Activated CD4-positive, alpha-beta memory T cell treated with anti-CD3 and anti-CD28 coated beads for 36 hours (primary cell): ENCODE data around the gene MRM2. TPM values are rescaled to one million over a fixed set of nuclear protein-coding genes. Genes with fewer than 3 reads are reported as not detected.

ENCODE experiments used
- CTCF ChIA-PET: fragments of 350-600 bp; sonication (Branson Sonifier 250); formaldehyde crosslinking; loops from one replicate; lab custom pipeline; 2021; ENCODE audit warnings: antibody characterized with exemption, inconsistent platforms; lab: Charles Lee
- POLR2A ChIA-PET: fragments of 350-600 bp; sonication (Branson Sonifier 250); formaldehyde crosslinking; loops from one replicate; lab custom pipeline; 2021; ENCODE audit warnings: antibody characterized with exemption; lab: Charles Lee
- DNase-seq: peaks from one replicate; pipeline ENCODE4 v3.0.0-alpha.2; 2020
- H3K27ac Mint-ChIP-seq: one replicate; pipeline ENCODE4 v1.8.0; 2021; ENCODE audit warnings: mixed read lengths
- H3K27me3 Mint-ChIP-seq: one replicate; pipeline ENCODE4 v1.8.0; 2021; ENCODE audit warnings: mixed read lengths
- H3K36me3 Mint-ChIP-seq: one replicate; pipeline ENCODE4 v1.8.0; 2021; ENCODE audit warnings: mixed read lengths
- H3K4me1 Mint-ChIP-seq: one replicate; pipeline ENCODE4 v1.8.0; 2021; ENCODE audit warnings: low read depth, mixed read lengths
- H3K4me3 Mint-ChIP-seq: one replicate; pipeline ENCODE4 v1.8.0; 2021; ENCODE audit warnings: mild to moderate bottlenecking, mixed read lengths
- H3K9me3 Mint-ChIP-seq: one replicate; pipeline ENCODE4 v1.8.0; 2021; ENCODE audit warnings: mixed read lengths
- intact Hi-C: fragments of 100-400 bp; cut with micrococcal nuclease; formaldehyde crosslinking; loops from one replicate; pipeline ENCODE4 v1.15.1; 2023
- total RNA-seq, 2 experiments: library from RNA; stranded (reverse); gene quantifications; one replicate each; pipeline ENCODE4 v1.2.3, GENCODE V29; 2021

MRM2 gene
- total RNA-seq, 2 experiments from 2014 or later, result 25.5 to 26.9 TPM

GRCh38 chr7:2204446-2204845 lies 37.6 kb downstream of the MRM2 start:
- no peaks in the 10 kb centered on the region for H3K9me3 Mint-ChIP-seq
- no peaks in the 10 kb centered on the region for H3K27me3 Mint-ChIP-seq
- H3K36me3 Mint-ChIP-seq, result peaks cover 13% of the 10 kb centered on the region
- no peak for DNase-seq
- no peaks in the 10 kb centered on the region for H3K4me1 Mint-ChIP-seq
- no peak overlapping the region for H3K4me3 Mint-ChIP-seq
- no peak overlapping the region for H3K27ac Mint-ChIP-seq
- POLR2A ChIA-PET, result no interaction called here
- CTCF ChIA-PET, result no interaction called here
- intact Hi-C loops, result no loop called here

GRCh38 chr7:2203766-2204300 lies 38.2 kb downstream of the MRM2 start:
- ChIA-PET CTCF (no interaction called here), POLR2A (no interaction called here)
- H3K36me3 Mint-ChIP-seq, result peaks cover 14% of the 10 kb centered on the region
- no peak overlapping the region for H3K4me3 Mint-ChIP-seq
- no peaks in the 10 kb centered on the region for H3K4me1 Mint-ChIP-seq
- no peaks in the 10 kb centered on the region for H3K27me3 Mint-ChIP-seq
- no peaks in the 10 kb centered on the region for H3K9me3 Mint-ChIP-seq
- DNase-seq, result no peak
- H3K27ac Mint-ChIP-seq, result no peak overlapping the region
- intact Hi-C loops, result no loop called here

GRCh38 chr7:2202901-2203765 lies 38.9 kb downstream of the MRM2 start:
- ChIA-PET CTCF (no interaction called here), POLR2A (no interaction called here)
- Mint-ChIP-seq H3K4me3 (no peak overlapping the region), H3K36me3 (peaks cover 12% of the 10 kb centered on the region), H3K27me3 (no peaks in the 10 kb centered on the region), H3K4me1 (no peaks in the 10 kb centered on the region), H3K9me3 (no peaks in the 10 kb centered on the region), H3K27ac (no peak overlapping the region)
- no peak for DNase-seq
- intact Hi-C loops, result no loop called here

GRCh38 chr7:2202361-2202761 lies 39.6 kb downstream of the MRM2 start:
- Mint-ChIP-seq H3K36me3 (peaks cover 9% of the 10 kb centered on the region), H3K4me1 (no peaks in the 10 kb centered on the region), H3K9me3 (no peaks in the 10 kb centered on the region), H3K27ac (no peak overlapping the region), H3K4me3 (no peak overlapping the region), H3K27me3 (no peaks in the 10 kb centered on the region)
- DNase-seq, result no peak
- POLR2A ChIA-PET, result no interaction called here
- CTCF ChIA-PET, result no interaction called here
- intact Hi-C loops, result no loop called here

GRCh38 chr7:2201686-2202360 lies 40.2 kb downstream of the MRM2 start:
- no peak for DNase-seq
- POLR2A ChIA-PET, result no interaction called here
- H3K27me3 Mint-ChIP-seq, result no peaks in the 10 kb centered on the region
- CTCF ChIA-PET, result no interaction called here
- H3K27ac Mint-ChIP-seq, result no peak overlapping the region
- no peaks in the 10 kb centered on the region for H3K4me1 Mint-ChIP-seq
- intact Hi-C loops, result no loop called here
- H3K9me3 Mint-ChIP-seq, result no peaks in the 10 kb centered on the region
- no peak overlapping the region for H3K4me3 Mint-ChIP-seq
- peaks cover 11% of the 10 kb centered on the region for H3K36me3 Mint-ChIP-seq

GRCh38 chr7:2201128-2201527 lies 40.9 kb downstream of the MRM2 start:
- ChIA-PET POLR2A (no interaction called here), CTCF (no interaction called here)
- no peak for DNase-seq
- Mint-ChIP-seq H3K27ac (no peak overlapping the region), H3K36me3 (peaks cover 17% of the 10 kb centered on the region), H3K4me3 (no peak overlapping the region), H3K9me3 (peaks cover 4% of the 10 kb centered on the region), H3K27me3 (no peaks in the 10 kb centered on the region), H3K4me1 (no peaks in the 10 kb centered on the region)
- intact Hi-C loops, result no loop called here

GRCh38 chr7:2200584-2200980 lies 41.4 kb downstream of the MRM2 start:
- POLR2A ChIA-PET, result no interaction called here
- CTCF ChIA-PET, result no interaction called here
- no peak overlapping the region for H3K4me3 Mint-ChIP-seq

GRCh38 chr7:2199956-2200583 lies 41.9 kb downstream of the MRM2 start:
- H3K4me1 Mint-ChIP-seq, result no peaks in the 10 kb centered on the region
- ChIA-PET POLR2A (no interaction called here), CTCF (no interaction called here)
- no peak overlapping the region for H3K27ac Mint-ChIP-seq
- H3K27me3 Mint-ChIP-seq, result no peaks in the 10 kb centered on the region
- H3K9me3 Mint-ChIP-seq, result peaks cover 15% of the 10 kb centered on the region
- no peak overlapping the region for H3K4me3 Mint-ChIP-seq
- no peak for DNase-seq
- intact Hi-C loops, result no loop called here
- peaks cover 26% of the 10 kb centered on the region for H3K36me3 Mint-ChIP-seq

More at GRCh38 chr7:2200584-2200980, 41.4 kb downstream of the MRM2 start:
- Mint-ChIP-seq H3K4me1 (no peaks in the 10 kb centered on the region), H3K36me3 (peaks cover 23% of the 10 kb centered on the region), H3K27me3 (no peaks in the 10 kb centered on the region), H3K27ac (no peak overlapping the region), H3K9me3 (peaks cover 10% of the 10 kb centered on the region)
- intact Hi-C loops, result no loop called here
- no peak for DNase-seq

- Mint-ChIP-seq H3K9me3 (peaks cover 16% of the 10 kb centered on the region), H3K36me3 (peaks cover 26% of the 10 kb centered on the region), H3K4me1 (no peaks in the 10 kb centered on the region), H3K27ac (no peak overlapping the region), H3K27me3 (no peaks in the 10 kb centered on the region), H3K4me3 (no peak overlapping the region)
- ChIA-PET CTCF (no interaction called here), POLR2A (no interaction called here)
- DNase-seq, result no peak
- intact Hi-C loops, result no loop called here
These were observed 42.5 kb downstream of the MRM2 start for GRCh38 chr7:2199528-2199927.

GRCh38 chr7:2198760-2199159 lies 43.2 kb downstream of the MRM2 start:
- CTCF ChIA-PET, result no interaction called here
- DNase-seq, result no peak
- Mint-ChIP-seq H3K4me1 (no peaks in the 10 kb centered on the region), H3K9me3 (peaks cover 16% of the 10 kb centered on the region), H3K27me3 (no peaks in the 10 kb centered on the region), H3K4me3 (no peak overlapping the region), H3K27ac (no peak overlapping the region), H3K36me3 (peaks cover 28% of the 10 kb centered on the region)
- POLR2A ChIA-PET, result no interaction called here
- intact Hi-C loops, result no loop called here

GRCh38 chr7:2198206-2198605 lies 43.8 kb downstream of the MRM2 start:
- H3K4me1 Mint-ChIP-seq, result no peaks in the 10 kb centered on the region
- ChIA-PET CTCF (no interaction called here), POLR2A (no interaction called here)
- peaks cover 16% of the 10 kb centered on the region for H3K9me3 Mint-ChIP-seq
- H3K27me3 Mint-ChIP-seq, result no peaks in the 10 kb centered on the region
- intact Hi-C loops, result no loop called here
- no peak overlapping the region for H3K27ac Mint-ChIP-seq
- H3K36me3 Mint-ChIP-seq, result peaks cover 28% of the 10 kb centered on the region
- H3K4me3 Mint-ChIP-seq, result no peak overlapping the region
- no peak for DNase-seq

- intact Hi-C loops, result no loop called here
- H3K27ac Mint-ChIP-seq, result no peak overlapping the region
- H3K4me1 Mint-ChIP-seq, result no peaks in the 10 kb centered on the region
These were observed 44.4 kb downstream of the MRM2 start for GRCh38 chr7:2197436-2198155.

More at GRCh38 chr7:2197436-2198155, 44.4 kb downstream of the MRM2 start:
- Mint-ChIP-seq H3K36me3 (peaks cover 28% of the 10 kb centered on the region), H3K9me3 (peaks cover 16% of the 10 kb centered on the region), H3K27me3 (no peaks in the 10 kb centered on the region), H3K4me3 (no peak overlapping the region)
- POLR2A ChIA-PET, result no interaction called here
- no peak for DNase-seq
- CTCF ChIA-PET, result no interaction called here
